Activated CD4-positive, CD25-positive, alpha-beta regulatory T cell treated with anti-CD3 and anti-CD28 coated beads, Interleukin-2, amount 50 U/mL, for 16 hours (primary cell): ENCODE data around the gene ZNF224.
A peak's percentile ranks its signal among the peaks of the same experiment; 100 is the strongest.
"Not testable (repeated sequence)": the region's sequence is repeated elsewhere in the genome, so short reads cannot be mapped to it uniquely, and the experiment has no call there.

ENCODE experiments used
- DNase-seq: peaks from one replicate; pipeline ENCODE4 v3.0.0-alpha.2; 2020; ENCODE audit warnings: low read depth, low spot score

The ZNF224 gene

DNA sequence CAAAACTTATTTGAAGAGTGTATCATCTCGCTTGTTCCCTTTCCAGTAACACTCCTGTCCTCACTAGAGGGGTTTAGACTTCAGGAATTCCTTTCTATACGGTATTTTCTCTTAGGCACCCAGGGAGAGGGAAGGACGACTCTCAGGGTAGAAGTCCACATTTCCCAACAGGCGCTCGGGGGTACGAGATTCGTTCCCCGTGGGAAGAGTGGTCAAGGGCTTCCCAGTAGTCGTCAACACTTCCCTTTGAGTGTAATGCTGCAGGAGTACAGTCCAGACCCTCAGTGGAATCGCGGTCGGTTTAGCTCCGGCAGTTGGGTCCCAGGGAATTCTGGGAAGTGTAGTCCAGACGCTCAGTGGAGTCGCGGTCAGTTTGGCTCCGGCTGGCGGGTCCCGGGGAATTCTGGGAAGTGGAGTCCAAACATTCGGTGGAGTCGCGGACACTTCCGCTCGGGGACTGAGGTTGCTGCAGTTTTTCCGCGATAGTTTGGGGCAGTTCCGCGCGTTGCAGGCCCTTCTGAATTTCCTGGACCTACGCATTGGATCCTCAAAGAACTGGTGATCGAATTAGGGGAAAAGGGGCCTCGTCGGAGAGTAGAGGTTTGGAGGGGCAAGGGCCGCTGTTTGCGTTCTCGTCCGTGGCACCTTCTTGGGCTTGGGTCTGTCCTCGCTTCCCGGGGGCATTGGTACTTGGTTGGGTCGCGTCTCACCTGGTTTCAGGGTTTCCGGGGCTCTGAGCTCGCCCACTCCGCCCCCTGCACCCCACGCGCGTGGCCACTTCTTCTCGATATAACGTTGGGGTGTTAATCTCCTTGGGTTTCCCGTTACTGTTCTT, at the start of gene ZNF224:
Gene ZNF224 (plus strand): TSS at position 431 of the 835 bp plus-strand sequence. CDS start 3,513 bp downstream, outside the sequence.
- peak; percentile 68 for DNase-seq

- DNase-seq = no peak
Observed at GRCh38 chr19:44050740-44051649, 43.2 kb upstream of the ZNF224 start.

GRCh38 chr19:44051650-44052402, 42.3 kb upstream of the ZNF224 start, which contains the start of gene ZNF223:
Gene ZNF223, plus strand, starts transcription at chr19:44052036. Its CDS starts 3,141 bp downstream, at chr19:44055177.
- peak; percentile 24 for DNase-seq

DNA sequence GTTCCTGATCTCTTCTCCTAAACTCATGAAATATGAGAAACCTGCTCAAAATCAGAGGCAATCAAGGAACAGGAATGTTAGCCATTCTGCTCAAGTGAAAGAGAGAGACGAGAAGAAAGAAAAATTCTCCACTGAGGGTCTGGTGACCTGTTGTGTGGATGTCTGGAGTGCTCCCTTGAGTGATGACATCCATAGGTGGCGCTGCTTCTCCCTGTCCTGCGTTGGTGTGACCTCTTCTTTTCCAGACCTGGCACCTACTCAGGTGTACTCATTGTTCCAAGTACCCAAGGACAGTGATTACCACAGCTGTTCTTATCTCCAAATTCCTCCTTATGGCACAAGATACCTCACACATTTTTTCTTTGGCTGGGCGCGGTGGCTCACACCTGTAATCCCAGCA, 38.3 kb upstream of the ZNF224 start:
- no peak for DNase-seq

DNA sequence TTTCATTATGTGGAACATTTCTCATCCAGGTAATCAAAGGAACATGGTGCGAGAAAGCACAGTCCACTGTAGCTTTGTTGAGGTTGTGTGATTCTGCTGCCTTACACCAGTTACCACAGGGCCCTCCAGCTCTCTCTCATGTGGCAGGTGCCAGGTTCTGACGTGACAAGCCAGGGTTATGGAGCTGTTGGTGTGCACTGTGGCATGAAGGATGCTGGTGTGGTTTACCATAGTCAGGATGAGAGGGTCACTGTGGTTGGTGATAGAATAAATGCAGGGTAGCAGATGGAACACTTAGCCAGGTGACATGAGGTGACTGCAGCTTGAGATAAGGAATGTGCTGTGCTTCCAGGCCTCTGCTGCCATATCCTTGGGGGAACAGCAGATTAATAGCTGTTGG, 34.9 kb upstream of the ZNF224 start:
- no peak for DNase-seq

- no peak for DNase-seq
Observed at GRCh38 chr19:44061038-44061437, 33.1 kb upstream of the ZNF224 start.

GRCh38 chr19:44066305-44066704, 27.9 kb upstream of the ZNF224 start:
- no peak for DNase-seq

DNA sequence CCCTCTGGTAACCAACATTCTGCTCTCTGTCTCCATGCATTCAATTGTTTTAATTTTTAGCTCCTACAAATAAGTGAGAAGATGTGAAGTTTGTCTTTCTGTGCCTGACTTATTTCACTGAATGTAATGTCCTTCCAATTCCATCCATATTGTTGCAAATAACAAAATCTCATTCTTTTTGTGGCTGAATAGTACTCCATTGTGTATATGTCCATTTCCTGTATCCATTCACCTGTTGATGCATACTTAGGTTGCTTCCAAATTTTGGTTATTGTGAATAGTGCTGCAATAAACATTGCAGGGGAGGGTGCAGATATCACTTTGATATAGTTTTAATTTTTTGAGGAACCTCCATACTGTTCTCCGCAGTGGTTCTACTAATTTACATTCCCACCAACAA, 24.7 kb upstream of the ZNF224 start:
- DNase-seq = no peak

- peak; percentile 62 for DNase-seq
Observed at GRCh38 chr19:44071824-44072542, 22.2 kb upstream of the ZNF224 start, which contains the start of gene ZNF284. Gene ZNF284, plus strand, starts transcription at chr19:44072159. Its CDS starts 4,231 bp downstream, at chr19:44076390.

DNA sequence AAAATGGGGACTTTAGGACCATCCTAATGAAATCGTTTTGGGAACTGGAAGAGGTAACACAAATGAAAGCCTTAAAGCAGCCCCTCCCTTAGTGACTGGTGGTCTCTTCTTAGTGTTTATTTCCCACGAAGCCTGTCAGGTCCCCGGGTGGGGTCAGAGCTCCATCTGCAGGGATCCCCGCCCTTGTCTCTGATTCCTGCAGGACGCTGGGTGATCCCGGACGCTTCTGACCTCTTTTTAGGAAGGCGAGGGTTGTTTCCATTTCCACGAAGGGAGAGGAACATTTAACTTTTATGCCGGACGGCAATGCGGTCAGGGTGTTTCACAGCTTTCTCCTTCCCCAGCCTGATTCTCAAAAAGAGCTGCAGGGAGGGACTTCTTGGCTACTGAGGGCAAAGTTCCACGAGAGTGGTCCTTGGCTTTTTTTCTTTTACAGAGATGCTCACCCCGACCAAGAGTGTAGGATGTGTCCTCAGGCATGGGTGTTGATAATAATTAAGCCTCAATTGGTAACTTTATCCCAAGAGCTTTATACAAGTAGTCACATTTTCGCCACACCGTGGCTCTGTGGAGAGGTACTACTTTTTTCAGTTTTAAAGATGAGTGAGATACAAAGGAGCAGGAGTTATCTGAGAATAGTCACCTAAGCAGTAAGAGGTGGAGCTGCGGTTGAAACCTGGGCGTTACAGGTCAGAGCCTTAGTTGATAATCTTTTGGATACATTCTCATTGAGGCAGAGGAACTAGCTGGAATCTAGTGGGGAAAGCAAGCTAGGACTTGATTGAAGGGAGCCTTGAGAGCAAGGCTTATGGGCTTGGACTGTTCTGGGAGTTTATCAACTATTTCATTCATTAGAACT, 21.4 kb upstream of the ZNF224 start:
- no peak for DNase-seq

- no peak for DNase-seq
Observed at GRCh38 chr19:44076325-44076724, 17.8 kb upstream of the ZNF224 start.

DNA sequence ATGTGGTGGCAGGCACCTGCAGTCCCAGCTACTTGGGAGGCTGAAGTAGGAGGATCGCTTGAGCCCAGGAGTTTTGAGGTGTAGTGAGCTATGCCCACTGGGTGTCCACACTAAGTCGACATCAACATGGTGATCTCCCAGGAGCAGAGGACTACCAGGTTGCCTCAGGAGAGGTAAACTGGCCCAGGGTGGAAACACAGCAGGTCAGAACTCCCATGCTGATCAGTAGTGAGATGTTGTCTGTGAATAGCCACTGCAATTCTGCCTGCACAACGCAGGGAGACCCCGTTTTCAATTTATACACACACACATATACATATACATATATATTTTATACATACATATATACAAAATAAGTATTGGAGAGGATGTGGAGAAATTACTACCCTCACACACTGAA, 2.1 kb upstream of the ZNF224 start:
- no peak for DNase-seq

- DNase-seq = no peak
Observed at GRCh38 chr19:44107751-44108150, 13.6 kb downstream of the ZNF224 start.

DNA sequence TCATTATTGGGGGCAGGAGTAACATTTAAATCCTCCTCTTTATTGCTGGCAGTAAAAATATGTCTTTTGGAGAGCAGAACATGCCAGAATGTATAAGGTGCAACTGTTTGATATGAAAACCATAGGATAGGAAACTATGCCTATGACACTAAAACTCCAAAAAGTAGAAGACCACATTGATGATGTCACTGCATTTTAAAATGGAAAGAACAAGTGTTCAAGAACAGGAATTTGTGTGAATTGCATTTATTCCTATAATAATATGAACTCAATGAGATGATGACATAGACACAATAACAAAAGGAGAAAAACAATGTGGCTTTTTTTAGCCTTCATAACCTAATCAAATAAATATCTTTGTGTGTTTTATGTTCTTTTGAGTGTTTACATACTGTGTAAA, 15.3 kb downstream of the ZNF224 start:
- no peak for DNase-seq

DNA sequence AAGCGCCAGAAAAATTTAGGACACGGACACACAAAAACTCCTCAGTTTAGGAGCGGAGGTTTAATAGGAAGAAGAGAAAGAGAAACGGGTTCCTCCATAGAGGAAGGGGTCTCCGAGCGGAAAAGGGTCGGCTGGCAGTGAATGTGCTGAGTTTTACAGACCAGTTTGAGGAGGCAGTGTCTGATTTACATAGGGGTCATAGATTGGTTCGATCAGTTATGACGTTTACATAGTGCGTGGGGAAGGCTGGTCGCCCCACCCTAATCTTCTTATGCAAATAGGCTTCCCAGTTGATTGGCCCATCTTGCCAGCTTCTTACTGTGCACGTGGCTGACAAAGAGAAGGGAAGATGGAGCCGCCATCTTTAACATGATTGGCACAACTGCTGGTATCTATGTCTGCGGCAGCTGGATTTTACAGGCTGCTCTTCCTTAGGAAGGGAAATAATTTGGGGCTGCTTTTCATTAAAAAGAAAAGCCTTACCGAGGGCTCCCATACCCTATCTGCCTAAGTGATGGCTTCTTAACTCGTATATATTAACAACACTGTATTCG, 17.8 kb downstream of the ZNF224 start:
- no peak for DNase-seq

GRCh38 chr19:44112802-44113137, 18.6 kb downstream of the ZNF224 start:
- DNase-seq = no peak

GRCh38 chr19:44113138-44113783, 19.1 kb downstream of the ZNF224 start, which contains the start of gene ZNF225:
Gene ZNF225, plus strand, starts transcription at chr19:44113399. Its CDS starts 2,429 bp downstream, at chr19:44115828.
- peak; percentile 66 for DNase-seq

- DNase-seq = no peak
Observed at GRCh38 chr19:44113784-44114390, 19.7 kb downstream of the ZNF224 start.

DNA sequence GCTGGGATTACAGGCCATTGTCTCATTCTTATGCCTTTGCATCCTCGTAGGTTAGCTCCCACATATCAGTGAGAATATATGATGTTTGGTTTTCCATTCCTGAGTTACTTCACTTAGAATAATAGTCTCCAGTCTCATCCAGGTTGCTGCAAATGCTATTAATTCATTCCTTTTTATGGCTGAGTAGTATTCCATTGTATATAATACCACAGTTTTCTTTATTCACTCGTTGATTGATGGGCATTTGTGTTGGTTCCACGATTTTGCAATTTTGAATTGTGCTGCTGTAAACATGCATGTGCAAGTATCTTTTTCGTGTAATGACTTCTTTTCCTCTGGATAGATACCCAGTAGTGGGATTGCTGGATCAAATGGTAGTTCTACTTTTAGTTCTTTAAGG, 27.0 kb downstream of the ZNF224 start:
- DNase-seq = not testable (repeated sequence)
